Peyer's patch (tissue), 4 donors: Measurements from ENCODE around the gene HSPA4.

ENCODE experiments used
- POLR2A ChIP-seq, 2 donors: fragments of 450-650 bp; IDR thresholded peaks; one replicate each; pipeline ENCODE4 v1.5.1; 2017; ENCODE audit warnings: antibody characterized with exemption in 2 of 2, mild to moderate bottlenecking in 2 of 2, moderate library complexity in 2 of 2
- TF ChIP-seq, protein P1 (sequence below), 6 experiments: fragments of 450-650 bp in 4 of 6; fragments of 200-600 bp in 2 of 6; sonication (generic) in 1 of 6; IDR thresholded peaks; one replicate each; pipeline ENCODE4 v1.5.1; 2017 to 2019; ENCODE audit warnings: antibody characterized with exemption in 6 of 6, mild to moderate bottlenecking in 3 of 6, moderate library complexity in 1 of 6

DNA sequence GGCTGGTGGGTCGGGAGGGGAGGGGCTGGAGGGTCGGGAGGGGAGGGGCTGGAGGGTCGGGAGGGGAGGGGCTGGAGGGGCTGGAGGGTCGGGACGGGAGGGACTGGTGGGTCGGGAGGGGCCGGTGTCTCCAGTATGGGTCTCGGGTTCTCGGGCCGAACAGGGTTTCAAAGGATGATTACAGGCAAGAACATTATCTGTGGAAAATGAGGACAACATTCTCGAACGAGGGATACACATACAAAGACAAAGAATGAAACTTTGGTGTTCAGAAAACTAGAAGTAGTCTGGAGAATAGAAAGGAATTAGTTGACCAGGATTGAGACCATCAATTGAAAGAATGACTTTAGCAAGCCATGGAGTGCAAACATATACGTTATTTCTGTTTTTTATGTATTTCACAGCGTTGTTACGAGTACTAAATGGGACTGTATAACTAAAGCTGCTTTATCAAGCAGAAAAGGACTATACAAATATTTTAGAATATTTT is 25.1 kb upstream of the HSPA4 start:
- TF ChIP-seq, protein P1, sequence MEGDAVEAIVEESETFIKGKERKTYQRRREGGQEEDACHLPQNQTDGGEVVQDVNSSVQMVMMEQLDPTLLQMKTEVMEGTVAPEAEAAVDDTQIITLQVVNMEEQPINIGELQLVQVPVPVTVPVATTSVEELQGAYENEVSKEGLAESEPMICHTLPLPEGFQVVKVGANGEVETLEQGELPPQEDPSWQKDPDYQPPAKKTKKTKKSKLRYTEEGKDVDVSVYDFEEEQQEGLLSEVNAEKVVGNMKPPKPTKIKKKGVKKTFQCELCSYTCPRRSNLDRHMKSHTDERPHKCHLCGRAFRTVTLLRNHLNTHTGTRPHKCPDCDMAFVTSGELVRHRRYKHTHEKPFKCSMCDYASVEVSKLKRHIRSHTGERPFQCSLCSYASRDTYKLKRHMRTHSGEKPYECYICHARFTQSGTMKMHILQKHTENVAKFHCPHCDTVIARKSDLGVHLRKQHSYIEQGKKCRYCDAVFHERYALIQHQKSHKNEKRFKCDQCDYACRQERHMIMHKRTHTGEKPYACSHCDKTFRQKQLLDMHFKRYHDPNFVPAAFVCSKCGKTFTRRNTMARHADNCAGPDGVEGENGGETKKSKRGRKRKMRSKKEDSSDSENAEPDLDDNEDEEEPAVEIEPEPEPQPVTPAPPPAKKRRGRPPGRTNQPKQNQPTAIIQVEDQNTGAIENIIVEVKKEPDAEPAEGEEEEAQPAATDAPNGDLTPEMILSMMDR (IDR thresholded peaks at IDR 0.05): no peak
- no peak for TF ChIP-seq POLR2A (IDR thresholded peaks at IDR 0.05)
